AG04449 (cell line): ENCODE data around the gene OLA1.
"Not testable (repeated sequence)": the region's sequence is repeated elsewhere in the genome, so short reads cannot be mapped to it uniquely, and the experiment has no call there.

Experiments used
- CTCF ChIA-PET: fragments of 350-600 bp; formaldehyde crosslinking; extraction: SDS; loops from one replicate; lab custom pipeline; 2021; ENCODE audit warnings: antibody characterized with exemption; lab: Yijun Ruan, JAX
- POLR2A ChIA-PET: fragments of 400-600, 350-600 bp; formaldehyde crosslinking; extraction: SDS; loops from one replicate; lab custom pipeline; 2020; ENCODE audit warnings: antibody characterized with exemption, inconsistent platforms; lab: Yijun Ruan, JAX
- DNase-seq: peaks from one replicate; pipeline ENCODE4 v3.0.0-alpha.2; 2010; ENCODE audit warnings: low read depth, low spot score
- H3K4me3 ChIP-seq: 2 replicates; pipeline ENCODE4 v1.5.1; 2011; ENCODE audit warnings: low read depth, mild to moderate bottlenecking, control low read depth, low read length
- TF ChIP-seq, protein P1 (sequence below): IDR thresholded peaks from one replicate; pipeline ENCODE4 v1.5.1; 2011; ENCODE audit warnings: mild to moderate bottlenecking, moderate library complexity, low read length, control low read depth, inconsistent platforms; ENCODE audit not compliant: insufficient read depth; ENCODE audit errors: missing control alignments

The OLA1 gene

DNA sequence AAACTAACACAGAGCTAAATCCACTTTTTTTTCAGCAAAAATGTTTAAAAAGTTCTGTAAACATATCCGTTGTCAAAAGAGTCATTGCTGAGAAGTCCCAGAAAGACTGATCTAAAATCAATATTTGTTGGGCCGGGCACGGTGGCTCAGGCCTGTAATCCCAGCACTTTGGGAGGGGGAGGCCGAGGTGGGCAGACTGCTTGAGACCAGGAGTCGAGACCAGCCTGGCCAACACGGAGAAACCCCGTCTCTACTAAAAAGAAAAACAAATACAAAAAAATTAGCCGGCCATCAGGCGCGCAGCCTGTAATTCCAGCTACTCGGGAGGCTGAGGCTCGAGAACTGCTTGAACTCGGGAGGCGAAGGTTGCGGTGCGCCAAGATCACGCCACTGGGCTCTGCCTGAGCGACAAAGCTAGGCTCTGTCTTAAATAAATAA is 1.4 kb downstream of the OLA1 start:
- CTCF ChIA-PET, result interaction anchor here (1.1 kb wide), 1 partner anchor 169 kb away, joined by 3 read pairs; no protein-coding TSS in a partner anchor
- TF ChIP-seq, protein P1, sequence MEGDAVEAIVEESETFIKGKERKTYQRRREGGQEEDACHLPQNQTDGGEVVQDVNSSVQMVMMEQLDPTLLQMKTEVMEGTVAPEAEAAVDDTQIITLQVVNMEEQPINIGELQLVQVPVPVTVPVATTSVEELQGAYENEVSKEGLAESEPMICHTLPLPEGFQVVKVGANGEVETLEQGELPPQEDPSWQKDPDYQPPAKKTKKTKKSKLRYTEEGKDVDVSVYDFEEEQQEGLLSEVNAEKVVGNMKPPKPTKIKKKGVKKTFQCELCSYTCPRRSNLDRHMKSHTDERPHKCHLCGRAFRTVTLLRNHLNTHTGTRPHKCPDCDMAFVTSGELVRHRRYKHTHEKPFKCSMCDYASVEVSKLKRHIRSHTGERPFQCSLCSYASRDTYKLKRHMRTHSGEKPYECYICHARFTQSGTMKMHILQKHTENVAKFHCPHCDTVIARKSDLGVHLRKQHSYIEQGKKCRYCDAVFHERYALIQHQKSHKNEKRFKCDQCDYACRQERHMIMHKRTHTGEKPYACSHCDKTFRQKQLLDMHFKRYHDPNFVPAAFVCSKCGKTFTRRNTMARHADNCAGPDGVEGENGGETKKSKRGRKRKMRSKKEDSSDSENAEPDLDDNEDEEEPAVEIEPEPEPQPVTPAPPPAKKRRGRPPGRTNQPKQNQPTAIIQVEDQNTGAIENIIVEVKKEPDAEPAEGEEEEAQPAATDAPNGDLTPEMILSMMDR, result no peak
- no peak overlapping the region; the same call in 1 of the 2 replicates for H3K4me3 ChIP-seq
- POLR2A ChIA-PET, result no interaction called here
- DNase-seq, result no peak

DNA sequence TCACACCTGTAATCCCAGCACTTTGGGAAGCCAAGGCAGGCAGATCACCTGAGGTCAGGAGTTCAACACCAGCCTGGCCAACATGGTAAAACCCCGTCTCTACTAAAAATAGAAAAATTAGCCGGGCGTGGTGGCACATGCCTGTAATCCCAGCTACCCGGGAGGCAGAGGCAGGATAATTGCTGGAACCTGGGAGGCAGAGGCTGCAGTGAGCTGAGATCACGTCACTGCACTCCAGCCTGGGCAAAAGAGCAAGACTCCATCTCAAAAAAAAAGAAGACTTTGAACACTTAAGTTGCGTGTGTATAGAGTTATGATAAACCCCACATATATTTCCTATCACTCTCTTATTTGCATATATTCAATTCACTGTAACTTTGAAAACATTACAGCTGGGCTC is 2.7 kb downstream of the OLA1 start:
- DNase-seq, H3K4me3 ChIP-seq, POLR2A ChIA-PET: not testable (repeated sequence)
- CTCF ChIA-PET, result interaction anchor here (0.9 to 1.1 kb wide), 3 partner anchors 10 to 25 kb away, joined by 3 to 5 read pairs (median 3); no protein-coding TSS in a partner anchor

DNA sequence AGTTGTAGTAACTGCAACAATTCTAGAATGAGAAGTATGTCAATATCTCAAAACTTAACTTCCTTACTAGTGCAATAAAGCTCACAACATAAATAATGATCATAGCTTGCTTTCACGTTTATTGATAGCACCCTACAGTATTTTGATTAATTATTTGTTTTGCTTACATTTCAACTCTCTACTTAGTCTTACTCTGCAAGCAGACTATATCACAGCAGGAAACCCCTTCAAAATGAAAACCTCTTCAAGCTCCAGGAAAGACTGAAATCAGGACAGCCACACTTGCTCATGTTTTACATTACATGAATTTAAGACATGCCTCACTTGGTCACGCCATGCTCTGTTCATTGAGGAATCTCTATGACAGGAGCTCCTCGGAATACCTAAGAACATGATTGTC is 3.3 kb downstream of the OLA1 start:
- CTCF ChIA-PET, result interaction anchor here (0.9 to 1.1 kb wide), 3 partner anchors 10 to 25 kb away, joined by 3 to 5 read pairs (median 3); no protein-coding TSS in a partner anchor
- no peak for DNase-seq
- no peak overlapping the region for H3K4me3 ChIP-seq
- POLR2A ChIA-PET, result no interaction called here
- TF ChIP-seq, protein P1, result no peak

DNA sequence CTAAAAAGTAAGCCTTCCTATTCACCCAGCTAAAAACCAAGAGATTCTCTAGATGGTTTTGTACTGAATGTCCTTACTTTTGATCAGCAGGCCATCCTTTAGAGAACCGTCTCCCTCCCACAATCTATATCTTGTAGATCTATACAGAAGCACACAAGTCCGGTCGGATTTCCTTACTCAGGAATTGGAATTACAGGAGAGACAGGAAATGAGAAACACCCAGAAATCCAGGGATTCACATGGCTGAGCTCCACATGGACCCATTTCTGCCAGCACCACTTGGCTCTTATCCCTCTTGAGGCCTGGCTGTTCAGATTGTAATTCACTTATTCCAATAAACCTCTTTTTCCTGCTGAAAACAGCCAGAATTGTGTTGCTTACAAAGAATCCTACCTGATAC is 4.5 kb downstream of the OLA1 start:
- POLR2A ChIA-PET, result interaction anchor here (0.7 kb wide), 1 partner anchor 239 kb away, joined by 3 read pairs; no protein-coding TSS in a partner anchor
- DNase-seq, result no peak
- TF ChIP-seq, protein P1, result no peak
- CTCF ChIA-PET, result no interaction called here
- no peak overlapping the region for H3K4me3 ChIP-seq

DNA sequence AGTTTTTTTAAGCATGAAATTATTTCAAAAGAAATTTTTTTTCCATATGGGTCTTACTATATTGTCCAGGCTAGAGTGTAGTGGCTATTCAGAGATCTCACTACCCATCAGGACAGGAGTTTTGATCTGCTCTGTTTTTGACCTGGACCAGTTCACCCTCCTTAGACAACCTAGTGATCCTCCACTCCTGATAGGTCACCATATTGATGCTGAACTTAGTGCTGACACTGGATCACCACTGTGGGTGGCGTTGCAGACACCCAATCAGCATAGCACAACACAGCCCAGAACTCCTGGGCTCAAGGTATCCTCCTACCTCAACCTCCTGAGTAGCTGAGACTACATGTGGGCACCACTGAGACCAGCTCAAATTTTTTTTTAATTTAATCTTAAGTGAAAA is 8.2 kb downstream of the OLA1 start:
- no peak for DNase-seq
- no peak overlapping the region for H3K4me3 ChIP-seq
- ChIA-PET POLR2A (no interaction called here), CTCF (no interaction called here)
- TF ChIP-seq, protein P1, result no peak

DNA sequence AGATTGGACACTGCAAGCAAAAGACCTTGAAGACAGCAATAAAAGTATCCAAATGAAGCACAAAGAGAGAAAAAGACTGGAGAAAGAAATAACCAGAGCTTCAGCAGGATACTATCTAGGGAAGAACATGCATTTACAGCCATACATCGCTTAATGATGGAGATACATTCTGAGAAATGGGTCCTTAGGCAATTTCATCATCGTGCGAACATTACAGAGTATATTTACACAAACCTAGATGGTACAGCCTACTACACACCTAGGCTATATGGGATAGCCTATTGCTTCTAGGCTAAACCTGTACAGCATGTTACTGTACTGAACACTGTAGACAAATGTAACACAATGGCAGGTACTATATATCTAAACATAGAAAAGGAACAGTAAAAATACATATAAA is 11.9 kb downstream of the OLA1 start:
- no peak for DNase-seq
- TF ChIP-seq, protein P1, result no peak
- ChIA-PET CTCF (interaction anchor here (2.8 kb wide), 1 partner anchor 17 kb away, joined by 7 read pairs; no protein-coding TSS in a partner anchor), POLR2A (no interaction called here)
- H3K4me3 ChIP-seq, result no peak overlapping the region

DNA sequence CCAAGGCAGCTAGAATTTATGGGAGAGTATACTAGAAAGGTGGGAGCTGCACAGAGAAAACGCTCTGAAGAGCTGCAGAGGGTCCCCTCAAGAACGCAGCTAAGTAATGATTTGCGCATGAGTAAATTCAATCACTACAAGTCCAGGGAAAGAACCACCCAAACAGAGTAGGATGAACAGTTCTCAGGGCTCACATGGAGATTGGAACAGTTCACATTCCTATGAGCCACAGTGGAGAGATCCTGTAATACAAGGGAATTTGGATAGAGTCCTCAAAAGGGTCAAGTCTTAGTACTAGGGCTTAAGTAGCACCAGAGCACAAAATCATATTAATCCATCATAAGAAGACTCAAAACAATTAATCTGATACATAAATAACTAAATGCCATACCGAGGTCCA is 12.7 kb downstream of the OLA1 start:
- no peak for DNase-seq
- ChIA-PET POLR2A (interaction anchor here (1.3 kb wide), 1 partner anchor 13 kb away, joined by 6 read pairs; the partner anchor contains the start of gene OLA1), CTCF (interaction anchor here (2.8 kb wide), 1 partner anchor 17 kb away, joined by 7 read pairs; no protein-coding TSS in a partner anchor)
- TF ChIP-seq, protein P1, result no peak
- H3K4me3 ChIP-seq, result no peak overlapping the region
